Measurements from ENCODE around the gene ALDH7A1.
"Not testable (repeated sequence)": the region's sequence is repeated elsewhere in the genome, so short reads cannot be mapped to it uniquely, and the experiment has no call there.

Gene ALDH7A1

DNA sequence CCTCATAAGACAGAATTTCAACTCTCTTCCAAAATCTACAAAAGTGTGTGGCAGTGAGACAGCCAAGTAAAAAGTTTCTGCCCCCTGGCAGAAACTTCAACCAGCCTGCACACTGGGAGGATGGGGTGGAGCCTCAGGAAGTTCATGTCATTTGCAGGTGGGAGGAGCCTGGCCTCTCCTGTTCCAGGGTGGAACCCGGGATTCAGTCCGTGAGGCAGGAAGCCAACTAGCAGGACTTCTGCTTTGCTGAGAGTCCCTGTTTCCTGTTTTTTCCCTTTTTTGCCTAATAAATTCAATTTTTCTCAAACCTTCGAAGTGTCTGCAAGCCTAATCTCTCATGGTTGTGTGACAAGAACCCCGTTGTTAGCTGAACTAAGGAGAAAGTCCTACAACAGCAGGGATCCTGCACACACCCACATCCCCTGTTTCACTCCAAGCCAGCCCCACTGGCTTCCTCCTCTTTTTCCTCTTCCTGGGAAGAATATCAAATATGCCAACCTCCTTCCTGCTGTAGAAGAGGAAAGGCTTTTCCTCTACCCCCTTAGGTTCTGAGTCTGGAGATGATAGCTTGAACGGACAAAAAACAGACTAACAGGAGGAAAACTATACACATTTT is 69.3 kb downstream of the ALDH7A1 start:
- no peak overlapping the region for H3K4me3 ChIP-seq (ENCODE audit: low read depth, low read length)
- no peak for DNase-seq (ENCODE audit: low read depth)
- TF ChIP-seq, protein P1, sequence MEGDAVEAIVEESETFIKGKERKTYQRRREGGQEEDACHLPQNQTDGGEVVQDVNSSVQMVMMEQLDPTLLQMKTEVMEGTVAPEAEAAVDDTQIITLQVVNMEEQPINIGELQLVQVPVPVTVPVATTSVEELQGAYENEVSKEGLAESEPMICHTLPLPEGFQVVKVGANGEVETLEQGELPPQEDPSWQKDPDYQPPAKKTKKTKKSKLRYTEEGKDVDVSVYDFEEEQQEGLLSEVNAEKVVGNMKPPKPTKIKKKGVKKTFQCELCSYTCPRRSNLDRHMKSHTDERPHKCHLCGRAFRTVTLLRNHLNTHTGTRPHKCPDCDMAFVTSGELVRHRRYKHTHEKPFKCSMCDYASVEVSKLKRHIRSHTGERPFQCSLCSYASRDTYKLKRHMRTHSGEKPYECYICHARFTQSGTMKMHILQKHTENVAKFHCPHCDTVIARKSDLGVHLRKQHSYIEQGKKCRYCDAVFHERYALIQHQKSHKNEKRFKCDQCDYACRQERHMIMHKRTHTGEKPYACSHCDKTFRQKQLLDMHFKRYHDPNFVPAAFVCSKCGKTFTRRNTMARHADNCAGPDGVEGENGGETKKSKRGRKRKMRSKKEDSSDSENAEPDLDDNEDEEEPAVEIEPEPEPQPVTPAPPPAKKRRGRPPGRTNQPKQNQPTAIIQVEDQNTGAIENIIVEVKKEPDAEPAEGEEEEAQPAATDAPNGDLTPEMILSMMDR (IDR thresholded peaks at IDR 0.05; ENCODE audit: control insufficient read depth, extremely low read depth, insufficient read depth), result no peak

DNA sequence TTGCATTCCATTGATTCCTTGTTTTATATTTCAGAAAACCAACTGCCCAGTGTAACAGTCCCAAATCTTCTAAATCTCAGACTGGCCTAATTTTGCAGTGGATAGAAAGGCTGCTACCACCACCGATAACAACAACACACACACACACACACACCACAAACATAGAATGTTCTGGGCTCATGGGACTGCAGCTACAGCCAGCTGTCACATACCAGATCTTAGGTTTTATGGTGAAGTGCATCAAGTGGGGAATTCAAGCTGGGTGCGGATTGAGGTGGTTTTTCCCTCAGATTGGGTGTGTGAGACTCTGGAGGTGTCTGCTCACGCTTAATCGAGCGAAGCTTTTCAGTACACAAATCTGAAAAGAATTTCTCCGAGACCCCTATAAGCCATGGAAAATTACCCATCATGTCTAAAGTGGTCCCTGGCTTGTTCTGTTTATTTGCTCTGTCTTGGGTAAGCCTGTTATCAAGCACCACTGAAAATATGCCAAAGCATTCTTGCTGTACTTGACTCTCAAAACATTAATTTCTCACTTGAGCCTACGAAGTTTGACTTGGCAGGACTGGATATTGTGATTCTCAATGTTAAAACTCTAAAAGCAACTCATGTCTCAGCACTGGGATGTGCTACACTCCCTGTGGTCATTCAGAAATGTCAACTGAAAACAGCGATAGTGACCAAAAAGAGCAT is 71.1 kb downstream of the ALDH7A1 start:
- TF ChIP-seq, protein P1 (IDR thresholded peaks at IDR 0.05; ENCODE audit: control insufficient read depth, extremely low read depth, insufficient read depth), result no peak
- H3K4me3 ChIP-seq (ENCODE audit: low read depth, low read length), result no peak overlapping the region
- DNase-seq (ENCODE audit: low read depth), result no peak

DNA sequence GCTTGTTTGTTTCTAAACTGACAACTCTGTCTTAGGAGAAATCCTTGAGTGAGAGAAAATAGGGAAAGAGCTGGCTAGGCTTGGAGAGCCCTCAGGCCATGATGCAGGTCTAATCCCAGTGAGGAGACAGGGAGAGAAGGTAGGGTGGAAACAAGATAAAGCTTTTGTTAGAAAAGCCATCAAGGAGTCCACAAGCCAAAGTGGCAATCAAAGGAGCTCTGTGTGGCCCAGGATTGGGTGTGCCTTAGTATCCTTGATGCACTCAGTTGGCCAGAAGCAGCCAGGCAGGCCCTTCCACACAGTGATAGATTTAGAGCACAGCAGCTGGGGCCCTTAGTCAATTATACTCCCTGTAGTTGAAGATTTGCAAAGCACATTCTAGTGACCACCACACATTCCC is 73.9 kb downstream of the ALDH7A1 start:
- TF ChIP-seq, protein P1 (IDR thresholded peaks at IDR 0.05; ENCODE audit: control insufficient read depth, extremely low read depth, insufficient read depth), result no peak
- DNase-seq (ENCODE audit: low read depth), result no peak
- H3K4me3 ChIP-seq (ENCODE audit: low read depth, low read length), result no peak overlapping the region

DNA sequence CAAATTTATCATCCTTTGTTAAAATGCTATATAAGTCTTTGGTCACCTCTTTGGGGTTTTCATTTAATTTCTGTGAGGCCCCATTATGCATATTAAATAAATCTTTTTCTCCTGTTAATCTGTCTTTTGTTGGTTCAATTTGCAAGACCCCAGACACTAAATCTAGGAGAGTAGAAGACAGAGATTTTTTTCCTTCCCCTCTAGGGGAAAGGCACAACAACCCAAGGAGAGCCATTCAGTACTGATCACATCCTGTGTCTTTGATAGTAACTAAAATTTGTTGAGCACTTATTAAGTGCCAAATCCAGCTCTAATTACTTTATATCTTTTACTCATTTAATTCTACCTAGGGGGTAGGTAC is 74.4 kb downstream of the ALDH7A1 start:
- DNase-seq (ENCODE audit: low read depth), result no peak
- no peak overlapping the region for H3K4me3 ChIP-seq (ENCODE audit: low read depth, low read length)
- TF ChIP-seq, protein P1 (IDR thresholded peaks at IDR 0.05; ENCODE audit: control insufficient read depth, extremely low read depth, insufficient read depth), result no peak

DNA sequence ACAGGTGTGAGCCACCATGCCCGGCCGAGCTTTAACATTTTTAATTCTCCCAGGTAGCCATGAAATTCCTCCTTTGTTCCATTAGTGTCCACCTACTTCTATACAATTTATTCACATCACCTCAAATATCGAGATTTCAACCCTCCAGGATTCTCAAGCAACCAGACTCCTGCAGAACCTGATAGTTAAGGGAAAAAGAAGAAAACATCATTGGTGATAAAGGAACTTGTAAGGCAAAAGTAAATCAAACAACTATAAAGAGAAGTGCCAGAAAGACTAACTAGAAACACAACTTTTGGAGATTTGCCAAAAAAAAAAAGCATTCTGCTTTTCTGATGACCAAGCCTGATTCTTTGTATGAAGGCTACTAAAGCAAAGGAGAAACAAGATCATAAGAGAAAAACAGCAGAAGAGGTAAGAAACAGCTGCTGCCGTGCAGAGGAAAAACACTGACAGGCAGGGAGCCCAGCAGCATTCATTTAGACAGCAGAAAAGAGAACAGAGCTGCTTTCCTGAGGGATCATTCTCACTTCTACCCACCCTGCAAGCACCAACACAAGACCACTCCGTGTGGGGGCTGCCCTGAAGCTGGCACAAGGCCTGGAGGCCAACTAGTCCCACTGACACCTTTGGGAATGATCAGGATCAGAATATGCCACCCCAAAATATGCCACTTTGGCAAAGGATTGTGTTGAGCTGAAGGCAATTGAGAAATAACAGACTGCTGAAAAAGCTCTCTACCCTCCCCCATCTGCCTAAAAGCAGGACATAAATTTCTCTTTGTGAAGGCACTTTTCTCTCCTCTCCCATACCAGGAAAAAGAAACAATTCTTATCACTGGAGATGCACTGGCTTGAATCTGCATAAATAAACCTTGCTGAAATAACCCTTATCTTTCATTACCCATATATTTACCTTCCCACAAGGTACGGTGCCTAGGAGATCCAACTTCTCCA is 75.1 kb downstream of the ALDH7A1 start:
- no peak overlapping the region for H3K4me3 ChIP-seq (ENCODE audit: low read depth, low read length)
- TF ChIP-seq, protein P1 (IDR thresholded peaks at IDR 0.05; ENCODE audit: control insufficient read depth, extremely low read depth, insufficient read depth), result no peak
- DNase-seq (ENCODE audit: low read depth), result no peak

DNA sequence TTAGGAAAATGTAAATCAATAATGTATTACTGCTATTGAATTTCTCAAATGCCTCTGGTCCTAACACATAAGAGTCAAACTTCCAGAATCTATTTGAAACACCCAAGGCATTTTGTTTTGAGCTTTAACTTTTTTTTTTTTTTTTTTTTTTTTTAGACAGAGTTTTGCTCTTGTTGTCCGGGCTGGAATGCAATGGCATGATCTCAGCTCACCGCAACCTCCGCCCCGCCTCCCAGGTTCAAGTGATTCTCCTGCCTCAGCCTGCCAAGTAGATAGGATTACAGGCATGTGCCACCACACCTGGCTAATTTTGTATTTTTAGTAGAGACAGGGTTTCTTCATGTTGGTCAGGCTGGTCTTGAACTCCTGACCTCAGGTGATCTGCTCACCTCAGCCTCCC is 75.8 kb downstream of the ALDH7A1 start:
- H3K4me3 ChIP-seq (ENCODE audit: low read depth, low read length); DNase-seq (ENCODE audit: low read depth): not testable (repeated sequence)

DNA sequence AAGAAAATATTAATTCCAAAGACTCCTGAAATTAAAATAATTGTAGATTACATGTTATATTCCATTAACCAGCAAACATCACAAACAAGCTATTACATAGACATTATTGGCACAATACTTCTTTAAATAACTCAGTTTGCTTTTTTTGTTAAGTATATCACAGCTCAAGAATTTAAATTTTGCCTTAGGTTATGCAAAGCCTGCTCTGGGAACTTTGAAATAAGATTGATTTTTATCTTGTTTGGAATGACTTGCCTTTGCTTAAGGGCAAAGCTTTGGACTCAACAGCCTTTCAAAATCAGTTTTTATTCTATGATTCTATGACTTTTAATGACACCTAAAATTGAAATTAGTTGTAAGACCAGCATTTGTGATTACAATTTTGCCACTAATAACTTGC is 78.2 kb downstream of the ALDH7A1 start:
- TF ChIP-seq, protein P1 (IDR thresholded peaks at IDR 0.05; ENCODE audit: control insufficient read depth, extremely low read depth, insufficient read depth), result no peak
- H3K4me3 ChIP-seq (ENCODE audit: low read depth, low read length), result no peak overlapping the region
- no peak for DNase-seq (ENCODE audit: low read depth)

All from LNCaP clone FGC (cell line).